ENCODE data around the gene SMIM7. TPM values are rescaled to one million over a fixed set of nuclear protein-coding genes. Genes with fewer than 3 reads are reported as not detected.
A peak's percentile ranks its signal among the peaks of the same experiment; 100 is the strongest.

SMIM7 gene
- total and polyA plus RNA-seq, 5 donors from 2014 or later, result 61.5 to 73.1 (median 66.8) TPM

- Histone ChIP-seq H3K36me3 (ENCODE audit: control insufficient read depth, insufficient read depth, low read length) (peaks cover 61% of the 10 kb centered on the region), H3K9me3 (ENCODE audit: control insufficient read depth in 2 of 2, low read length in 2 of 2) (no peaks in the 10 kb centered on the region), H3K4me1 (ENCODE audit: control insufficient read depth, insufficient read depth, low read length, poor library complexity, severe bottlenecking) (peaks cover 5% of the 10 kb centered on the region), H3K27me3 (ENCODE audit: control insufficient read depth, insufficient read depth, low read length) (no peaks in the 10 kb centered on the region), H3K27ac (ENCODE audit: insufficient read depth, low read length, poor library complexity, severe bottlenecking) (no peak overlapping the region), H3K4me3 (ENCODE audit: low read depth, low read length) (no peak overlapping the region)
- ATAC-seq (ENCODE audit: low read depth in 2 of 2) (no peak), DNase-seq (no peak)
- H3K27ac Mint-ChIP-seq, result no peak overlapping the region
- no peak overlapping the region for H3K4me3 Mint-ChIP-seq
- H3K9me3 Mint-ChIP-seq, result no peaks in the 10 kb centered on the region
- H3K27me3 Mint-ChIP-seq, result no peaks in the 10 kb centered on the region
- peaks cover 0 to 34% (median 16%) of the 10 kb centered on the region in 4 donors for H3K4me1 Mint-ChIP-seq
- peaks cover 25% of the 10 kb centered on the region for H3K36me3 Mint-ChIP-seq
Observed at GRCh38 chr19:16640951-16641350, 19.0 kb downstream of the SMIM7 start.

GRCh38 chr19:16638666-16639065 lies 21.3 kb downstream of the SMIM7 start:
- H3K9me3 ChIP-seq (ENCODE audit: control insufficient read depth in 2 of 2, low read length in 2 of 2), result no peaks in the 10 kb centered on the region
- H3K27me3 ChIP-seq (ENCODE audit: control insufficient read depth, insufficient read depth, low read length), result no peaks in the 10 kb centered on the region
- Mint-ChIP-seq H3K27ac (no peak overlapping the region), H3K4me1 (peaks cover 0 to 33% (median 13%) of the 10 kb centered on the region in 4 donors), H3K27me3 (no peaks in the 10 kb centered on the region), H3K4me3 (no peak overlapping the region), H3K36me3 (peaks cover 19% of the 10 kb centered on the region), H3K9me3 (no peaks in the 10 kb centered on the region)
- no peak overlapping the region for H3K4me3 ChIP-seq (ENCODE audit: low read depth, low read length)
- H3K4me1 ChIP-seq (ENCODE audit: control insufficient read depth, insufficient read depth, low read length, poor library complexity, severe bottlenecking), result peaks cover 5% of the 10 kb centered on the region
- no peak overlapping the region for H3K27ac ChIP-seq (ENCODE audit: insufficient read depth, low read length, poor library complexity, severe bottlenecking)
- ATAC-seq (ENCODE audit: low read depth in 2 of 2), result no peak
- no peak for DNase-seq
- peaks cover 55% of the 10 kb centered on the region for H3K36me3 ChIP-seq (ENCODE audit: control insufficient read depth, insufficient read depth, low read length)

- H3K36me3 Mint-ChIP-seq, result peaks cover 11% of the 10 kb centered on the region
- H3K4me3 Mint-ChIP-seq, result peak overlapping the region in 1 of 4 donors; percentile 16
- Histone ChIP-seq H3K27me3 (ENCODE audit: control insufficient read depth, insufficient read depth, low read length) (no peaks in the 10 kb centered on the region), H3K27ac (ENCODE audit: insufficient read depth, low read length, poor library complexity, severe bottlenecking) (no peak overlapping the region), H3K4me1 (ENCODE audit: control insufficient read depth, insufficient read depth, low read length, poor library complexity, severe bottlenecking) (peaks cover 5% of the 10 kb centered on the region), H3K36me3 (ENCODE audit: control insufficient read depth, insufficient read depth, low read length) (peaks cover 48% of the 10 kb centered on the region), H3K9me3 (ENCODE audit: control insufficient read depth in 2 of 2, low read length in 2 of 2) (no peaks in the 10 kb centered on the region), H3K4me3 (ENCODE audit: low read depth, low read length) (no peak overlapping the region)
- no peaks in the 10 kb centered on the region for H3K9me3 Mint-ChIP-seq
- ATAC-seq (ENCODE audit: low read depth in 2 of 2) (no peak), DNase-seq (no peak)
- no peaks in the 10 kb centered on the region for H3K27me3 Mint-ChIP-seq
- H3K4me1 Mint-ChIP-seq, result peaks cover 0 to 27% (median 12%) of the 10 kb centered on the region in 4 donors
- peak overlapping the region in 1 of 3 donors; percentile 36 for H3K27ac Mint-ChIP-seq
Observed at GRCh38 chr19:16637535-16637934, 22.4 kb downstream of the SMIM7 start.

GRCh38 chr19:16631465-16631864 lies 28.5 kb downstream of the SMIM7 start:
- H3K4me1 ChIP-seq (ENCODE audit: control insufficient read depth, insufficient read depth, low read length, poor library complexity, severe bottlenecking), result peaks cover 19% of the 10 kb centered on the region
- Mint-ChIP-seq H3K4me1 (peaks cover 6 to 36% (median 21%) of the 10 kb centered on the region in 4 donors), H3K36me3 (peaks cover 10% of the 10 kb centered on the region), H3K4me3 (peak overlapping the region in 2 of 4 donors; percentile 58 to 79), H3K27ac (peak overlapping the region in 1 of 3 donors; percentile 84), H3K27me3 (no peaks in the 10 kb centered on the region), H3K9me3 (peaks cover 0 to 1% (median 0%) of the 10 kb centered on the region in 7 donors)
- DNase-seq (no peak), ATAC-seq (ENCODE audit: low read depth in 2 of 2) (no peak)
- no peak overlapping the region for H3K27ac ChIP-seq (ENCODE audit: insufficient read depth, low read length, poor library complexity, severe bottlenecking)
- no peak overlapping the region for H3K4me3 ChIP-seq (ENCODE audit: low read depth, low read length)
- no peaks in the 10 kb centered on the region for H3K9me3 ChIP-seq (ENCODE audit: control insufficient read depth in 2 of 2, low read length in 2 of 2)
- peaks cover 21% of the 10 kb centered on the region for H3K36me3 ChIP-seq (ENCODE audit: control insufficient read depth, insufficient read depth, low read length)
- H3K27me3 ChIP-seq (ENCODE audit: control insufficient read depth, insufficient read depth, low read length), result no peaks in the 10 kb centered on the region

GRCh38 chr19:16628984-16629691 lies 30.8 kb downstream of the SMIM7 start:
- Mint-ChIP-seq H3K9me3 (peaks cover 0 to 1% (median 0%) of the 10 kb centered on the region in 7 donors), H3K36me3 (peaks cover 11% of the 10 kb centered on the region), H3K27ac (peak overlapping the region; percentile 97 to 99 (median 99)), H3K4me3 (peak overlapping the region; percentile 91 to 98 (median 98)), H3K4me1 (peaks cover 17 to 54% (median 35%) of the 10 kb centered on the region in 4 donors), H3K27me3 (no peaks in the 10 kb centered on the region)
- DNase-seq (peak in 2 of 3 donors; percentile 68 to 87), ATAC-seq (ENCODE audit: low read depth in 2 of 2) (peak; percentile 7 to 11)
- Histone ChIP-seq H3K4me1 (ENCODE audit: control insufficient read depth, insufficient read depth, low read length, poor library complexity, severe bottlenecking) (peaks cover 36% of the 10 kb centered on the region), H3K27ac (ENCODE audit: insufficient read depth, low read length, poor library complexity, severe bottlenecking) (peak overlapping the region; percentile 98), H3K4me3 (ENCODE audit: low read depth, low read length) (peak overlapping the region; percentile 61), H3K27me3 (ENCODE audit: control insufficient read depth, insufficient read depth, low read length) (no peaks in the 10 kb centered on the region), H3K9me3 (ENCODE audit: control insufficient read depth in 2 of 2, low read length in 2 of 2) (no peaks in the 10 kb centered on the region), H3K36me3 (ENCODE audit: control insufficient read depth, insufficient read depth, low read length) (peaks cover 19% of the 10 kb centered on the region)

- H3K27me3 Mint-ChIP-seq, result no peaks in the 10 kb centered on the region
- peaks cover 36% of the 10 kb centered on the region for H3K4me1 ChIP-seq (ENCODE audit: control insufficient read depth, insufficient read depth, low read length, poor library complexity, severe bottlenecking)
- no peaks in the 10 kb centered on the region for H3K27me3 ChIP-seq (ENCODE audit: control insufficient read depth, insufficient read depth, low read length)
- DNase-seq (peak; percentile 92 to 93 (median 93)), ATAC-seq (ENCODE audit: low read depth in 2 of 2) (peak; percentile 94)
- H3K4me3 ChIP-seq (ENCODE audit: low read depth, low read length), result peak within 1 kb of the TSS; percentile 84
- peak within 1 kb of the TSS; percentile 98 for H3K27ac ChIP-seq (ENCODE audit: insufficient read depth, low read length, poor library complexity, severe bottlenecking)
- H3K9me3 Mint-ChIP-seq, result peaks cover 0 to 1% (median 0%) of the 10 kb centered on the region in 7 donors
- H3K9me3 ChIP-seq (ENCODE audit: control insufficient read depth in 2 of 2, low read length in 2 of 2), result no peaks in the 10 kb centered on the region
- peak within 1 kb of the TSS; percentile 91 to 98 (median 98) for H3K4me3 Mint-ChIP-seq
- peaks cover 22% of the 10 kb centered on the region for H3K36me3 ChIP-seq (ENCODE audit: control insufficient read depth, insufficient read depth, low read length)
- H3K36me3 Mint-ChIP-seq, result peaks cover 11% of the 10 kb centered on the region
- peak within 1 kb of the TSS; percentile 97 to 99 (median 99) for H3K27ac Mint-ChIP-seq
- H3K4me1 Mint-ChIP-seq, result peaks cover 17 to 54% (median 40%) of the 10 kb centered on the region in 4 donors
Observed at GRCh38 chr19:16628183-16628983, 31.6 kb downstream of the SMIM7 start, which contains the start of gene MED26. TSS of gene MED26 (minus strand) at chr19:16628204. CDS start at chr19:16627943, 261 bp downstream.

- peaks cover 36% of the 10 kb centered on the region for H3K4me1 ChIP-seq (ENCODE audit: control insufficient read depth, insufficient read depth, low read length, poor library complexity, severe bottlenecking)
- Mint-ChIP-seq H3K27ac (no peak overlapping the region), H3K4me3 (peak overlapping the region in 3 of 4 donors; percentile 91 to 93 (median 92)), H3K4me1 (peaks cover 17 to 57% (median 42%) of the 10 kb centered on the region in 4 donors), H3K9me3 (peaks cover 0 to 1% (median 0%) of the 10 kb centered on the region in 7 donors), H3K36me3 (peaks cover 11% of the 10 kb centered on the region), H3K27me3 (no peaks in the 10 kb centered on the region)
- no peaks in the 10 kb centered on the region for H3K9me3 ChIP-seq (ENCODE audit: control insufficient read depth in 2 of 2, low read length in 2 of 2)
- H3K27me3 ChIP-seq (ENCODE audit: control insufficient read depth, insufficient read depth, low read length), result no peaks in the 10 kb centered on the region
- no peak for DNase-seq
- H3K36me3 ChIP-seq (ENCODE audit: control insufficient read depth, insufficient read depth, low read length), result peaks cover 24% of the 10 kb centered on the region
- no peak overlapping the region for H3K4me3 ChIP-seq (ENCODE audit: low read depth, low read length)
- H3K27ac ChIP-seq (ENCODE audit: insufficient read depth, low read length, poor library complexity, severe bottlenecking), result peak overlapping the region; percentile 69
- ATAC-seq (ENCODE audit: low read depth in 2 of 2), result no peak
Observed at GRCh38 chr19:16627928-16628182, 32.1 kb downstream of the SMIM7 start.
